Measurements from ENCODE around the gene PARP3.

The PARP3 gene

DNA sequence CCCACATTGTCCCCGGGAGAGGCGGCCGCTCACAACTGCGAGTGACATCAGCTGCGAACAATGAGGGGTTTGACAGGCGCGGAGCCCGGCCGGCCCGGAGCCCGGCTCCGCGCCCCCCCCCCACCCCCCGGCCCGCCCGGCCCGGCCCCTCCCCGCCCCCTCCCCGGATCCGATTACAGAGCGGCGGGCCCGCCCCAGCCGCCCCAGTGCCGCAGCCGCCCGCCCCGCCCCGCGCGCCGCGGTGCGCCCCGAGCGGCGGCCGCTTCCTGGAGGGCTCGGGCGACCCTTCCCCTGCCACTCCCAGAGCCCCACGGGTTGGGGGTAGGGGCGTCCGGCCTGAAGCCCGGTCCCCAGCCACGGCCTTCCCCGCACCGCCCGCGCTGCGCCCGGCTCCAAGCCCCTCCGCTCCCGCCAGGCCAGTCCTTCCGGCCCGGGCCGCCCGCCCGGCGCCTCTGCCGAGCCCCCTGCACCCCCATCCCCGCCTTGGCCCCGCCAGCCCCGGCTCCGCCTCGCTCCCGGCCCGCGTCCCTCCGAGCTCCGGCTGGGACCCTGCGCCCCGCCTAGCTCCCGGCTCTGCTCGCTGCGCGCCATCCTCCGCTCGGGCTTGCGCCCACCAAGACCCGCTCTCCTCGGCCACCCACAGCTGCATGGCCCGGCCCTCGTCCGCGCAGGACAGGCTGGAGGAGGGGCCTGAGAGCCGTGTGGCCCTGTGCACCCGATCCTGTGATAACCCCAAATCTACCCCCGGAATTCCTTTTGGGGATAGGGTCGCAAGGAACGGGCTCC is 25.4 kb downstream of the PARP3 start, which contains the start of gene PCBP4:
Gene PCBP4, minus strand, starts transcription at position 71 of the 786 bp plus-strand sequence. CDS start 6,214 bp downstream, outside the sequence.
- peak; percentile 55 for DNase-seq

DNA sequence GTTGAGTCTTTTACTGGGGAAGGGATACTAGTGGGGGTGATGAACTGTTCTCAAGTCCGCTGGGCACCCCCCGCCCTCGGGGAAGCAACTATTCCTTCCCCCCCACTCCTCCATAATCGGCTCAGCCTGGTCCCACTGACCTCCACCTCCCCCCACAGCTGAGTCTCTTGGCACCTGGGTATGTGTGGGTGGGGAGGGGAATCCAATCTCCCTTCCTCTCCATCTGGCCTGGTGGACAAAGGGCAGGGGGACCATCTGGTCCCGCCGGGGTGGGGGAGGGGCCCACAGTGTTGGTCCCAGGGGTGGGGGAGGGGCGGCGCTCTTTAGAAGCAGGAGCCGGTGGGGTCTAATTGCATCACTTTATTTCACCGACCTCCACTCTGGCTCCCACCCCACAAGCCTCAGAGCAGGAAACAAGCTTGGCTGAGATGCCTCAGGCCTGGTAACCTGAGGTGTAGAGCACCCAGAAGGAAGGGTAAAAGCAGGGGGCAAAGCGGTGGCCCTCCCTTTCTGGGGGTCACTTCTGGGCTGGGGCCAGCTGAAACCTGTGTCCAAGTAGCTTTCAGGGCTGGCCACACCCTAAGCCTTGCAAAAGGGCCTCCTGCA is 26.1 kb downstream of the PARP3 start:
- peak; percentile 53 for DNase-seq

DNA sequence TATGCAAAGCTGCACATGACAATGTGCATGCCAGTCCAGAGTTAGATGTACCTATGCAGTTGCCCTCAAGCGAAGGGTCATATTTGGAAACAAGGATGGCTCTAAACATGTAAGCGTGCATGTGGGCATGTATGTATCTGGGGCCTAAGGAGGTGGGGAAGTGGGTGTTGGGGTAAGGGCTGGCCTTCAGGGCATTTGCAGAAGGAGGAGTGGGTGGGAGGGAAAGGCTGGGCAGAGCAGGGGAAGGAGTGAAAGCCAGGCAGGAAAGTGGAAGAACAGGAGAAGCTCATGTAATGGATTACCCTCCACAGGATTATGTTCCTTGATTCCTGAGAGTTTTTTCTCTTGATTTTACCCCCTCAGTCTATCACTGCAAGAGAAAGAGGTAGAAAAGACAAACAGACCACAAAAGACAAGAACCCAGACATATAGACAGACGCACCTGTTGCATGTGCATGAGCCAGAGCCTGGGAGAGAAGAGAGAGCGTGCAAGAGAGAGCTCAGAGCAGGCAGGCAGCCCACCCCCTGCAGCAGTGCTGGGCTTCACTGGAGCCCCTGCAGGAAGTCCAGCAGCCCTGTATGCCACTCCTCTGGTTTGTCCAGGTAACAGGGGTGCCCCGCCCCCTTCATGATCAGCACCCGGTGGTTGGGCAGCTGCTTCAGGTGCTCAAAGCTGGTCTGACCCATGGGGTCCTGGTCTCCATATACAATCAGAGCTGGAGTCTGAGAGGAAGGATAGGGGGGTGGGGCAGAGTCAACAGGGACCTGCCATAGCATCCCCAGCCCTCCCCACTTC is 26.9 kb downstream of the PARP3 start:
- no peak for DNase-seq

DNA sequence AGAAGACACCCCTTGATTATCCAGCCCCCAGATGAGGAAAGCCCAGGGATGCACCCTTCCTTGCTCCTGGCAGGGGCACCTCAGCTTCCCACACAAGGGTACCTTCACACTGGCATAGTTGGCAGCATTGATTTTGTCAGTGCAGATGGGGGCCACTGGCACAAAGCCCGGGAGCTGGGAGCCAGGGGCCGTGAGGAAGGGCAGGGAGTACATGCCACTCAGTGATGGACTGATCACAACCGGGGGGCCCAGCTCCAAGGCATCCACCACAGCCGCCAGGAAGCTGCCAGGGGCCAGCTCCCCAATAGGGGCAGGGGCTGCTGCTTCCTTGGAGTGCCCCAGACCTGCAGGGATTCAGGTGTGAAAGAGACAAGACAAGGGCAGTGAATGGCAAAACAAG is 27.7 kb downstream of the PARP3 start:
- DNase-seq = no peak

DNA sequence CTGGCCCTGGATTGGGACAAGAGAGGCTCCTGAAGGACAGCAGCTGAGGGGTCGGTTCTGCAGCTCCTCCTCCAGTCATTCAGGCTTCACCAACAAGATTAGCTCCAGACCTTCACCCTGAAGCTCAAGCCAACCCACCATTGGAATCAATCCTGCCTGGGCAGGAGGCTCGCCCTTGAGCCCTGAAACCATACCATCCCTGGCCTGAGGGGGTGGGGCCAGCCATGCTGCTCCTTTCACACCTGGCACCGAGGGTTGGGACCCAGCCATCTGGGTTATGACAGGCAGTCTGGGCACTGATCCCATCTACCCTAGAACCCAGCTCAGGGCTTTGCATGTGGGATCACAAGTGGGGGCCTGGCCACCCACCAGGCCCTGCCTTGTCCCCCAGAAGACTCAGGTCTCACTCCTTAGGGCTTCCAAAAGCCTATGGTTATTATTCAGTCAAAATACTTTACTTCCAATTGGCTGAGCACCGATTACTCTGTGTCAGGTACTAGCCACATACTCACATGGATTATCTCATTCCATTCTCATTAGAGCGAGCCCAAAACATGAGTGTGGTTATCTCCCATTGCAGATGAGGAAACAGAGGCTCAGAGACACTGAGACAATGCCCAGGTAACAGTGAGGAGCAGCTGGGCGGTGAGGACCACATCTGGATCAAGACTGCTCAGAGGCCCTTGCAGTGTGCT is 28.6 kb downstream of the PARP3 start:
- DNase-seq = no peak

DNA sequence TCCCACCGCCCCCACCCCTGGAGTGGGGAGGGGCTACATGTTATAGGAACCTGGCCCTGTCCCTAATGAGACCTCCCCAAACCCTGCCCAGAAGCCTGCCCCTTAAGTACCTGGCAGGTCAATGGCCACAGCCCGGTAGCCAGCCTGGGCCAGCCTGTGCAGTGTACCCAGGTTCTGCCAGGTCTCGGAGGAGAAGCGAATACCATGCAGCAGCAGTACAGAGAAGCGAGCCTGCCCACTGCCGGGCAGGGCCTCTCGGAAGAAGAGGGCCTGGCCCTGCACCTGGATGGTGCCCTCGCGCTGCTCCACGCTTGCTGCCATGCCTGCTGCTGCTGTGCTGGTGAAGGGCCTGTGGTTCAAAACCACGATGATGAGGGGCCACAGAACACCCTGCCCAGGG is 29.2 kb downstream of the PARP3 start:
- no peak for DNase-seq

DNA sequence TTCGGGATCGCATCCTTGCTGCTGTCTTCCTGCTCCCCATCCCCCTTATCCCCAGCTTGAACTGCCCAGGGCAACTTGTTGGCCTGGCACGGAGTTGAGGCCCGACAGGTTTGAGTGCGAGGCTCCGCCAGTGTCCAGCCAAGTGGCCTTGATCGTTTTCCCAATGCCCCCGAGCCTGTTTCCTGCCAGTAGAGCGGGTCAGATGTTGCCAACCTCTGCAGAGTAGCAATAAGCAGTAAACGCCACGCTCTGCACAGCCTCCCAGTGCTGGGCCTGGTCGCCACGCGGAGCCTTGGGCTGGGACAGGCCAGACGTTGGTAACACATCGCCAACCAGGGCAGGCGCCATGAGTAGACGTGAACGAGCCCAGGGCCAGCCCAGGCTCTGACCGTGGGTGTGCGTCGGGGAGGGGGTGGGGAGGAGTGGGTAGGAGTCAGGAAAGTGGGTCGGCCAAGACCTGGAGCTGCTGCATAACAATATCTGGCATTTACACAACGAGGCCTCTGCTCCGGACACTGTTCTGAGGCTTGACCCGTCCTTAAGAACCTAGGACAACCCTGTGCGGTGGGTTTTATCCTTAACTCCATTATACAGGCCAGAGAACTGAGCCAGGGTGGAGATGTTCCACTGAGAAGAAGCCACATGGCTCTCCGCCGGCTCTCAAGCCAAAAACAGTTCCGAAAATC is 32.3 kb downstream of the PARP3 start:
- DNase-seq = no peak

DNA sequence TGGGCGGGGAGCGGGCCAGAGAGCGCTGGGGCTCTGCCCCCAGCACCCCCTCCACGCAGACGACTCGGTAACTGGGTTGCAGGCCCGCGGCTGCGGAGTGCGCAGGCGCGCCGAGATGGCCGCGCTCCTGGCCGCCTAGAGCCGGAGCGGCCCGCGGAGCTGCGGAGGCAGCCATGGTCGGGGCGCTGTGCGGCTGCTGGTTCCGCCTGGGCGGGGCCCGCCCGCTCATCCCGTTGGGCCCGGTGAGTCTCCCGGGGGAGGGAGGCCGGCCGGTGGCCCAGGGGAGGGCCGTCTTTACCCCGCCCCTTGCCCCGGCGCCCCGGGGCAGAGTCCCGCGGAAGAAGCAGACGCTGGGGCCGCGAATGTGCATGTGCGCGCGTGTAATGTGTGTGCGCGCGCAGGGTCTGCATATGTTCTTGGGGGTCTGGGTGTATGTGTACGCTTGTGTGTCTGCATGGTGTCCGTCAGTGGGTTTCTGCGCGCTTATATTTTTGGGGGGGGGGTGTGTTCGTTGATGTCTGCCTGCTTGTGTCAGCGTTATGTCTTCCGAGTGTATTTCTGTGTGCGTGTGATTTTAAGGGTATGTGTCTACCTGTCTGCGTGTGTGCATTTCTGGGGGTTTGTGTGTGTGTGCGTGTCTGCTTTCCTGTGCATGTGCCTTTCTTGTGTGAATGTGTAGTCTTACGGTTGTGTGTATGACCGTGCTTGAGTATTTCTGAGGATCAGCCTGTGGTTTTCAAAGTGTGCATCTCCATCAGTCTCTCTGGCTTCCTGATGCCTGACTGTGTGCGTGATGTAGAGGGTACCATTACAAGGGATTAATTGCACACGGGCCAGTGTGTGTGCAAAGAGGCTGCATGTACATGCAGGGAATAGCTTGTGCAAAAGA is 33.0 kb downstream of the PARP3 start, which contains the start of gene ABHD14A:
Gene ABHD14A, plus strand, starts transcription at position 102 of the 889 bp plus-strand sequence. Its CDS starts 72 bp downstream, at position 174.
- DNase-seq = peak; percentile 65

DNA sequence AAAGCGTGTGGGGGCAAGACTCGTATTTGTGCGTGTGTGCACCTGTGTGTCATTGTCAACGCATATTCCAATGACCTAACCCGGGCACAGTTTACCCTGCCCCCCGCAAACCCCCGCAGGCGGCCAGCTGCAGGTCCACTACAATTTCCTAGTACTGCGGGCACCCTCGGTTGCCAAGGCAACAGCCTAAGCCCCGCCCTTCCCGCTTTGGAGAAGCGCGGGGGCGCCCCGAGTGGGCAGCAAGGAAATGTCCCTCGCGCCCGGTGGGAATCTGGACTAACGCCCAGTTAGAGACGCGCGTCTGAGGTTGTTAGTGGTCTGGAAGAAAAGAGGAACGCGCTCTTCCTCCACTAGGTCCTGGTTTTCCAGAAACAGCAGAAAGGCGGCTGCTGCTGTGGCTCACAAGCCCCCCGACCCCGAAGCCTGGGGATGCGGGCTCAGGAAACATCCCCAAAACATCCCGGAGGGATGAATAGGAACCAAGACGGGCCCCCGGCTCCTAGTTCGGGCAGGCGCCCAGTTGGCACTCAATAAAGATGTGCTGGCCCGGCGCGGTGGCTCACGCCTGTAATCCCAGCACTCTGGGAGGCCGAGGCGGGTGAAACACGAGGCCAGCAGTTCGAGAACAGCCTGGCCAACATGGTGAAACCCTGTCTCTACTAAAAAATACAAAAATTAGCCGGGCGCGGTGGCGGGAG is 33.8 kb downstream of the PARP3 start:
- peak; percentile 64 for DNase-seq

DNA sequence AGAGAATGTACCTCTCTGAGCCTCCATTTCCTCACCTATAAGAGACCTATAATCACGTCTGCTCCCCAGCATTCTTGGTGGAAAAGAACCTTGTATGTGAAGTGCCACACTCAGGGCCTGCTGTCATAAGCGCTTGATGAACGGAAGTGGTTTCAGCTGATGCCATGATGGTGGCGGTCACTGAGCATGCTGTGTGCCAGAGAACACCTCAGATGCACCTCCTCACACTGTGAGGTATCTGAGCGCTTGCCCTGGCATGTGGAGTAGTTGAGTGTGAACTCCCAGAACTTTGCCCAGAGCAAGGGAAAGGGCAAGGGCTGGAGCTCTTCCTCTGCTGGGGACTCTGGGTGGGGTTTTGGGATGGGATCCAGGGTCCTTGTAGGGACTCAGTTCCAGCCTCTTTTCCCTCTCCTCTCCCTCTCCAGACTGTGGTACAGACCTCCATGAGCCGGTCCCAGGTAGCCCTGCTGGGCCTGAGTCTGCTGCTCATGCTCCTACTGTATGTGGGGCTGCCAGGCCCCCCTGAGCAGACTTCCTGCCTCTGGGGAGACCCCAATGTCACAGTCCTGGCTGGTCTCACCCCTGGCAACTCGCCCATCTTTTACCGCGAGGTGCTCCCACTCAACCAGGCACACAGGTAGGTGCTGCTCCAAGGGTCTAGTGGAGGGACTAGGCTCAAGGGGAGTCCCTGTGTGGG is 35.4 kb downstream of the PARP3 start:
- DNase-seq = no peak

DNA sequence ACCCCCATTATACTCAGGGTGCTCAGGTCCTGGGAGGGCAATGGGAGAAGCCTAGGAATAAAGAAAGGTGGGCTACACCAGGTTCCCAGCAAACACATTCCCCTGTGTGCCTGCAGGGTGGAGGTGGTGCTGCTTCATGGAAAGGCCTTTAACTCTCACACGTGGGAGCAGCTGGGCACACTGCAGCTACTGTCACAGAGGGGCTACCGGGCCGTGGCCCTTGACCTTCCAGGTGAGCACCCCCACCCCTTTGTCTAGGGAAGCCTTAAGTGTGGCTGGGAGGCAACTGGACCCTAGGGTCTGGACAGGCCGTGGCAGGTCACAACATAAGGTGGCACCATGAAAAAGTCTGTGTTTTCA is 36.0 kb downstream of the PARP3 start:
- no peak for DNase-seq

DNA sequence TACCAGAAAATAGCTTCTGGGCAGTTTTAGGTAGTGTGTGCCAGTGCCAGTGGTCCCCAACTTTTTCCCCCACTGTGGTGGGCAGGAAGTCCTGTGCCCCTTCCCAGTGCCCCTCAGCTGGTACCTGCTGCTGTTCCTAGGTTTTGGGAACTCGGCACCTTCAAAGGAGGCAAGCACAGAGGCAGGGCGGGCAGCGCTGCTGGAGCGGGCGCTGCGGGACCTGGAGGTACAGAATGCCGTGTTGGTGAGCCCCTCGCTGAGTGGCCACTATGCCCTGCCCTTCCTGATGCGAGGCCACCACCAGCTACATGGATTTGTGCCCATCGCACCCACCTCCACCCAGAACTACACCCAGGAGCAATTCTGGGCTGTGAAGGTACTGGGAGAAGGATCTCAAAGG is 38.1 kb downstream of the PARP3 start:
- no peak for DNase-seq

DNA sequence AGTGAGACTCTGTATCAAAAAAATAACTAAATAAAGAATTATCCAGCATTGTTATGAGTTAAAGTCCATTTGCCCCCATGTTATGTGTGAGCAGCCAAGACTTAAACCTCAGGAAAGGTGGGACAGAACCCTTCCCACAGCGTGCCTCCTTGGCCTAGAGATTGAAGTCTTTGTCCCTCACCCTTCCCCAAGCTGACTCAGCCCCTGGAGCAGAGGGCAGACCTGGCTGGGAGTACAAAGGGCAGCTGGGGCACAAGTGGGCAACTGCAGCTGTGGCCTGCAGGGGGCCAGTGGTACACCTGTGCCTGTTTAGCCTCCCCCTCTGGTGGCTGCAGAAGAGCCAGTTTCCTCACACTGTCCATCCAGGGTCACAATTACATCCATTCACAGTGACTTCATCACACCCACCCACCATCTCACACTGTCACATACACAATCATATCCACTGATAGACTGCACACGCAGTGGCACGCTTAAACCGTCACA is 40.2 kb downstream of the PARP3 start:
- DNase-seq = no peak

DNA sequence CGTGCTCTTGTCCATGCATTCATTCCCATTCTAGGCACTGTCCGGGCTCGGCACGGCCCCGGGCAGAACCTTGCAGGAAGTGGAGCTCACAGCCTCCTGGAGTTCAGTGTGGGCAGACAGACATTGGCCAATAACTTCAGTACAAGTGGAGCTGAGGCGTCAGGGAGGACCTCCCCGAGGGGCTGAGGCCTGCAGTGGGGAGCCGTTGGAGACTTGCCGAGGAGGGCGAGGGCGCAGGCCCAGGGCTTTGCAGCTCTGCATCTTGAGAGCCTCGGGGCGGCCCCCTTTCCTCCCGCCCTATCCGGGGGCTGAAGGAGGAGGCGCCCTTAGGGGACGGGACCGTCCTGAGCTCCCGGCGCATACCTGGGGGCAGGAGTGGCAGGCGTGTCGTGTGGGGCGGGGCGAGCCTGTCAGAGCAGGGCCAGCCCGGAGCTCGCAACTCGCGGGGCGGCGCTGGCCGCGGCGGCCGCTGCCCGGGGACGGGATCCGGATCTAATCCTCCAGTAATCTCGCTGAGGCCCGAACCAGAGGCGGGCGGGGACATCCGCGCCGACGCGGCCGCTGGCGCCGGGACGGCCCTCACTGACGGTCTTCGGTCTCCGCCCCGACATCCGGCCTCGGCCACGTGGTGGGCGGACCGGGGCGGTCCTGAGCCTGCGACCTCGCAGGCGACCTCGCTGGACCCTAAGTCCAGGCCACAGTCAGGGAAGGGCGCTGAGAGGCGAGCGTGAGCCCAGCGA is 40.8 kb downstream of the PARP3 start, which contains the start of gene ACY1:
Gene ACY1, plus strand, starts transcription at position 698 of the 740 bp plus-strand sequence. CDS start 530 bp downstream, outside the sequence.
- peak; percentile 78 for DNase-seq

DNA sequence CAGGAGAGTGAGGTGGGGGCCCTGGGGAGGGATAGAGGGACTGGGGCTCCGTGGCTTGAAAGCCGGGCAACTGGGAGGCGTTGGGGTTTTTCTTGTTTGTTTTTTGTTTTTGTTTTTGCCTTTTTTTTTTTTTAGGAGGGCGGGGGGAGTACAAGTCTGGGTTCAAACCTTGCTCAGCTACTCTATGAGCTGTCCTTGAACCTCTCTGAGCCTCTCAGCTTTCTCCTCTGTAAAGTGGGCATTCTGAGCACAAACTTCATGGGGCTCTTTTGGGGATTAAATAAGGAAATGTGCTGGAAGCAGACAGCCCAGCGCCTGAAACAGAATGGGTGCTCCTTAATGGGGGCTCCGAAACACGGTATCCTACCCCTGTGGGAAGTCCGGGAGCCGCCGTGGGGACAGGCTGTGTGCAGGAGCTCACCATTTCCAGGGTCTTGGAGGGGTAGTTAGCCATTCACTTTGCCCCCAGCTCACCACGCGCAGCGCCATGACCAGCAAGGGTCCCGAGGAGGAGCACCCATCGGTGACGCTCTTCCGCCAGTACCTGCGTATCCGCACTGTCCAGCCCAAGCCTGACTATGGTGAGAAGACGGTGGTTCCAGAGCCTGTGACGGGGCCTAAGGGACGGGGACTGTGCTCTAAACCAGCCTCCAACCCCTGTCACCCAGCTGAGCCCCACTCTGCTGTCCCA is 41.6 kb downstream of the PARP3 start:
- DNase-seq = no peak

DNA sequence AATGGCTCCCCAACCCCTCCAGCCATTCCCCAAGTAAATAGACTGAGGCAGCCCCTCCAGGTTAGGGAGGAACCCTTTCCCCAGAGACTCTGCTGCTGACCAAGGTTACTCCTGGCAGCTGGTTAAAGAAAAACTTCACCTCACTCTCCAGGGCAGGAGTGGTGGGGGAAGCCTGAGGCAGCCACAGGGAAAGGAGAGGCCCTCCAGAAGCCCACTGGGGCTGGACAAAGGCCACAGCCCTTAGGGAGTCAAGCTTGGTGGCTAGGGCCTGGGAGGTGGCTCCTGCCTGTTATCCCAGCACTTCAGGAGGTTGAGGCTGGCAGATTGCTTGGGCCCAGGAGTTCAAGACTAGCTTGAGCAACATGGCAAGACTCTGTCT is 42.1 kb downstream of the PARP3 start:
- DNase-seq = no peak

DNA sequence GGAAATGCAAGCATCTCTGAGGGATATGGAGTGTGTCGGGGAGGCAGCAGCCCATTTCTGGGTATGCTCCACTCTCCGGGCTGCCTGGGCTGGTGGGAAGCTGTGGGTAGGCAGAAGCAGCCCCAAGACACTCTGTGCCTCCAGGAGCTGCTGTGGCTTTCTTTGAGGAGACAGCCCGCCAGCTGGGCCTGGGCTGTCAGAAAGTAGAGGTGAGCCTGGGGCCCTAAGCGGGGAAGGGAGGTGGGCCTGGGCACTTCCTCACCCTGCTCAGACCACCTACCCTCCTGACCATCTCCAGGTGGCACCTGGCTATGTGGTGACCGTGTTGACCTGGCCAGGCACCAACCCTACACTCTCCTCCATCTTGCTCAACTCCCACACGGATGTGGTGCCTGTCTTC is 42.9 kb downstream of the PARP3 start:
- DNase-seq = no peak
